Loucy (cell line): Measurements from ENCODE around the gene ZBTB2.

Experiments
- CTCF ChIP-seq: fragments of 200-600 bp; sonication (generic); conservative IDR thresholded peaks from 2 replicates; pipeline ENCODE4 v1.5.1; 2014; ENCODE audit warnings: mild to moderate bottlenecking, antibody characterized with exemption, low read length
- EZH2phosphoT487 ChIP-seq: fragments of 200-600 bp; IDR thresholded peaks from 2 replicates; pipeline ENCODE4 v1.6.1; 2018; ENCODE audit warnings: antibody characterized with exemption, mild to moderate bottlenecking, moderate library complexity, borderline replicate concordance

DNA sequence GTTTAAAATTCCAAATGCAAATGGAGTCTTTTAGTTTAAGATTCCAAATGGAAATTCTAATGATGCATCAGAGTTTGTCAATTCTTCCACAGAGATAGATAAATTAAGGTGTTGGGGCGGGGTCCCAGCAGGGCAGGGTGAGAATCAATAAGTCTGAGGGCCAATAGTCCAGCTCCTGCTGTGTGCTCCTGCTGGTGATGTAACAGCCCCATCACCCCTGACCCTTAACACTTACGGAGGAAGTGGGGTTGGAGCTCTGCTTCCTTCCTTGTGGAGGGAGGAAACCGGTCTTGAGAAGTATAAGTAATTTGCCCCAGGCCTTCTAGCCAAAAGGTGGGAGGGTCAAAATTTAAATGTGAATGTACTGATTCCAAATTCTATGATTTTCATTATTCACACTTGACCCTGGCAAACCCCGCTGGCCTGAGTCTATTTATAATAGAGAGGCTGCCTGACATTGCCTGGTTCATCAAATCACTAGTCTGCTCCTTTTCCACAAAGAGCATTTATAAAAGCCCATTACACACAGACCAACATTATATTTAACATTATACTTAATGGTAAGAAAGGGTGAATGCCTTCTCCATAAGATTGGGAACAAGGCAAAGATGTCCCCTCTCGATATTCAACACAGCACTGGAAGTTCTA, 17.2 kb downstream of the ZBTB2 start:
- TF ChIP-seq CTCF (no peak), EZH2phosphoT487 (no peak)
